Suprapubic skin (tissue), 4 donors: ENCODE results near the gene TENT4B. TPM values are rescaled to one million over a fixed set of nuclear protein-coding genes. Genes with fewer than 3 reads are reported as not detected.

Experiments
- DNase-seq, 2 donors: peaks; one replicate each; pipeline ENCODE4 v3.0.0-alpha.2; 2019; ENCODE audit warnings: low spot score in 2 of 2
- H3K27ac ChIP-seq: fragments of 200-600 bp; sonication (generic); one replicate; pipeline ENCODE4 v1.5.1; 2019
- H3K27me3 ChIP-seq: fragments of 200-600 bp; sonication (generic); one replicate; pipeline ENCODE4 v1.5.1; 2019
- H3K36me3 ChIP-seq: fragments of 200-600 bp; sonication (generic); one replicate; pipeline ENCODE4 v1.5.1; 2019
- H3K4me1 ChIP-seq: fragments of 200-600 bp; sonication (generic); one replicate; pipeline ENCODE4 v1.5.1; 2019
- H3K4me3 ChIP-seq: fragments of 200-600 bp; sonication (generic); one replicate; pipeline ENCODE4 v1.5.1; 2019; ENCODE audit warnings: mild to moderate bottlenecking
- H3K9me3 ChIP-seq: fragments of 200-600 bp; sonication (generic); one replicate; pipeline ENCODE4 v1.5.1; 2019
- EP300 ChIP-seq: sonication (generic); formaldehyde crosslinking; IDR thresholded peaks from one replicate; pipeline ENCODE4 v1.6.1; 2017; ENCODE audit warnings: antibody characterized with exemption
- POLR2A ChIP-seq, 2 donors: fragments of 450-650 bp; IDR thresholded peaks; one replicate each; pipeline ENCODE4 v1.6.1; 2017; ENCODE audit warnings: antibody characterized with exemption in 2 of 2, mild to moderate bottlenecking in 2 of 2, moderate library complexity in 2 of 2
- POLR2AphosphoS5 ChIP-seq, 3 donors: sonication (generic); formaldehyde crosslinking; IDR thresholded peaks; one replicate each; pipeline ENCODE4 v1.6.1; 2017; ENCODE audit warnings: antibody characterized with exemption in 3 of 3
- WGBS: methylation state at CpG from one replicate; pipeline ENCODE4 v1.1.5; 2018; 5-methylcytosine and 5-hydroxymethylcytosine counted together
- total RNA-seq, 4 donors: library from RNA; depleted of rRNA; stranded (reverse); fragments of >200 nt; gene quantifications; one replicate each; pipeline ENCODE4 v1.1.0, GENCODE V29; 2016
- TF ChIP-seq, protein P1 (sequence below), 2 donors: fragments of 200-600 bp in 1 of 2; fragments of 450-650 bp in 1 of 2; sonication (generic) in 1 of 2; IDR thresholded peaks; one replicate each; pipeline ENCODE4 v1.5.1; 2016 to 2019; ENCODE audit warnings: antibody characterized with exemption in 2 of 2, mild to moderate bottlenecking in 1 of 2, moderate library complexity in 1 of 2

TENT4B gene
- total RNA-seq, 4 donors from 2014 or later: 10.8 to 15.7 (median 12.9) TPM

DNA sequence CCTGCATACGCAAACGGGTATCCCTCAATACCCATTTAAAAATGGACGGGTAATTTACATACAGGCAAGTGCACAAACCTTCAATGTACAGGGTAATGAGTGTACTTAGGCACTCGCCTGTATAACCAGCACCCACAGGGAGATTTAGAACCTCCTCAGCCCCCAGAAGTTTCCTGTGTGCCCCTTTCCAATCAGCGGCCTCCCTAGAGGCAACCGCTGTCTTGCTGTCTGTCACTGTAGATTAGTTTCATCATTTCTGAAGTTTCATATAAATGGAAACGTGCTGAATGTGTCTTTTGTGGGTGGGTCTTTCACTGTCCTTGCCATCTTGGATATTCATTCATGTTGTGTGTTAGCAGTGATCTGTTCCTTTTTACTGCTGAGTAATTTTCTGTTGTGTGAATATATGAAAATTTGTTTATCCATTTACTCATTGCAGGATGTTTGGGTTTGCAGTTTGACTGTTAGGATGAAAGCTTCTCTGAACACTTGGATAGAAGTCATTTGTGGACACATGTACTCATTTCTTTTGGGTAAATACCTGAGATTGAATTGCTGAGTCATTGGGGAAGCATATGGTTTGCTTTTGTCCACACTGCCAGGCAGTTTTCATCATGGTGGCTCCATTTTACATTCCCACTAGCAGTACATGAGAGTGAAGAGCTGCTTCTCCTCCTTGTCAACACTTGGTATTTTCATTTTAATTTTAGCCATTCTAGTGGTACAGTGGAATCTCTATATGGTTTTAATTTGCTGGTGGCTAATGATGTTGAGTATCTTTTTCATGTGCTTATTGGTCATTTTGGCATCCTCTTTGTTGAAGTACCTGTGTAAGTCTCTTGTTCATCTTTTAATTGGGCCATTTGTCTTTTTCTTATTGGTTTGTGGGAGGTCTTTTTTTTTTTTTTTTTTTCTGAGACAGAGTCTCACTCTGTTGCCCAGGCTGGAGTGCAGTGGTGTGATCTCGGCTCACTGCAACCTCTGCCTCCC, 111.1 kb downstream of the TENT4B start:
- Histone ChIP-seq H3K9me3 (no peaks in the 10 kb centered on the region), H3K4me1 (peaks cover 35% of the 10 kb centered on the region), H3K27me3 (no peaks in the 10 kb centered on the region), H3K36me3 (no peaks in the 10 kb centered on the region), H3K27ac (no peak overlapping the region), H3K4me3 (no peak overlapping the region)
- DNase-seq: no peak
- no peak for TF ChIP-seq POLR2AphosphoS5 (IDR thresholded peaks at IDR 0.05)
- 84% methylated on average over 8 of the region's 8 CpGs for WGBS

DNA sequence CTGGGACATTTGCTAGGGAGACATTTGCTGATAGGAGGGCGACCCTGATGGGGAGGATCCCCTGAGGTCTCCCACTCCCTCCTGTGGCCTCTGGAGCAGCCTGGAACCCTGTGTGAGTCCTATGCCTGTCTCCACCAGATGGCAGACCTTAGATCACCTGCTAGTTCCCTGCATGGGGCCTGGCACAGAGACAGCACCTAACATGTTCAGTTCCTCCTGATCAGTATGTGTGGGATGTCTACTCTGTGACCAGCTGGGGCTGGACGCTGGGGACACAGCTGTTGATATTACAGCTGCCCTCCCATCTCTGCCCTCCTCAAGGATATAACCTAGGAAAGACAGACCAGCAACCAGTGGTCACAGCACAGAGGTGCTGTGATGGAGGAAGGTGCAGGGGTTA, 112.2 kb downstream of the TENT4B start:
- H3K4me1 ChIP-seq: peaks cover 26% of the 10 kb centered on the region

DNA sequence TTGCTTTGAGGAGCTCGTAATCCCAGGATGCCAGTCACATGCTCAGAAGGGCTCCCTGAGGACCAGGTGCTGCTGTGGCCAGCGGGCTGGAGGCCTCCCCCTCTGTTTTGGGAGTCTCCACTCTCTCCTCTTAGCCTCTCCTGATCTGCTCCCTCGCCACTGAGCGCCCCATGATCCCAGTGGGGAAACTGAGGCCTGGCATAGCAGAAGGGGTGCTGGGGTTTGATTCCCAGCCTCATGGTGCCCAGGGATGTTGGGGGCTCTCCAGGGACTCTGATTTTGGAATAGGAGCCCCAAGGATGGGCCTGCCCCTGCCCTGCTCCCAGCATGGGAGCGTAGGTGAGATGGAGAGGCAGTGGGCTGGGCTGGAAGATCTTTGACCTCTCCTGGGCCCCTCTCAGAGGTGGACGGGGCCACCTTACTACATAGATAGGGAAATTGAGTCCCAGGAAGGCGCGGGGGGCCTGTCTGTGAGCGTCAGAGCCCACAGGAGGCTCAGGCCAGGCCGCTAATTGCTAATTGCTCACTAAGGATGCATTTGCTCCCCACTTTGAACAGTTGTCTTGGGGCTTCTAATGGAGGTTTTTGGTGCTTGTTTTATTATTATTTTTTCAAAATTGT, 112.7 kb downstream of the TENT4B start:
- peak overlapping the region; percentile 35 for H3K4me3 ChIP-seq

More for the DNA sequence above, 112.2 kb downstream of the TENT4B start:
- Histone ChIP-seq H3K9me3 (no peaks in the 10 kb centered on the region), H3K36me3 (no peaks in the 10 kb centered on the region), H3K27me3 (no peaks in the 10 kb centered on the region), H3K27ac (no peak overlapping the region), H3K4me3 (no peak overlapping the region)
- WGBS: 60% methylated on average over 2 of the region's 2 CpGs
- peak in 1 of 2 donors; percentile 53 for DNase-seq
- TF ChIP-seq POLR2AphosphoS5 (IDR thresholded peaks at IDR 0.05): no peak
- TF ChIP-seq, protein P1, sequence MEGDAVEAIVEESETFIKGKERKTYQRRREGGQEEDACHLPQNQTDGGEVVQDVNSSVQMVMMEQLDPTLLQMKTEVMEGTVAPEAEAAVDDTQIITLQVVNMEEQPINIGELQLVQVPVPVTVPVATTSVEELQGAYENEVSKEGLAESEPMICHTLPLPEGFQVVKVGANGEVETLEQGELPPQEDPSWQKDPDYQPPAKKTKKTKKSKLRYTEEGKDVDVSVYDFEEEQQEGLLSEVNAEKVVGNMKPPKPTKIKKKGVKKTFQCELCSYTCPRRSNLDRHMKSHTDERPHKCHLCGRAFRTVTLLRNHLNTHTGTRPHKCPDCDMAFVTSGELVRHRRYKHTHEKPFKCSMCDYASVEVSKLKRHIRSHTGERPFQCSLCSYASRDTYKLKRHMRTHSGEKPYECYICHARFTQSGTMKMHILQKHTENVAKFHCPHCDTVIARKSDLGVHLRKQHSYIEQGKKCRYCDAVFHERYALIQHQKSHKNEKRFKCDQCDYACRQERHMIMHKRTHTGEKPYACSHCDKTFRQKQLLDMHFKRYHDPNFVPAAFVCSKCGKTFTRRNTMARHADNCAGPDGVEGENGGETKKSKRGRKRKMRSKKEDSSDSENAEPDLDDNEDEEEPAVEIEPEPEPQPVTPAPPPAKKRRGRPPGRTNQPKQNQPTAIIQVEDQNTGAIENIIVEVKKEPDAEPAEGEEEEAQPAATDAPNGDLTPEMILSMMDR (IDR thresholded peaks at IDR 0.05): no peak
- TF ChIP-seq POLR2A (IDR thresholded peaks at IDR 0.05): no peak
- TF ChIP-seq EP300: no peak

GRCh38 chr16:50266337-50267091, 113.4 kb downstream of the TENT4B start, which contains the start of gene ADCY7:
TSS of gene ADCY7 (plus strand) at chr16:50266551. CDS start at chr16:50288180, 21,629 bp downstream.
- Histone ChIP-seq H3K4me3 (peak within 1 kb of the TSS; percentile 35), H3K4me1 (peaks cover 23% of the 10 kb centered on the region), H3K36me3 (no peaks in the 10 kb centered on the region), H3K27me3 (no peaks in the 10 kb centered on the region), H3K9me3 (no peaks in the 10 kb centered on the region), H3K27ac (peak within 1 kb of the TSS; percentile 49)
- TF ChIP-seq POLR2AphosphoS5 (IDR thresholded peaks at IDR 0.05) (no peak), POLR2A (IDR thresholded peaks at IDR 0.05) (peak in 1 of 2 donors; percentile 5)
- TF ChIP-seq, protein P1 (IDR thresholded peaks at IDR 0.05): no peak
- peak in 1 of 2 donors; percentile 82 for DNase-seq
- WGBS: 17% methylated on average over 18 of the region's 25 CpGs

More for the DNA sequence above, 112.7 kb downstream of the TENT4B start:
- DNase-seq: peak in 1 of 2 donors; percentile 59
- Histone ChIP-seq H3K27ac (peak overlapping the region; percentile 49), H3K27me3 (no peaks in the 10 kb centered on the region), H3K4me1 (peaks cover 26% of the 10 kb centered on the region), H3K9me3 (no peaks in the 10 kb centered on the region), H3K36me3 (no peaks in the 10 kb centered on the region)
- 81% methylated on average over 10 of the region's 10 CpGs for WGBS
- TF ChIP-seq, protein P1 (IDR thresholded peaks at IDR 0.05): no peak

GRCh38 chr16:50267151-50267631, 114.1 kb downstream of the TENT4B start:
- DNase-seq: no peak
- H3K9me3 ChIP-seq: no peaks in the 10 kb centered on the region
- TF ChIP-seq POLR2A (IDR thresholded peaks at IDR 0.05): no peak
- TF ChIP-seq, protein P1 (IDR thresholded peaks at IDR 0.05): no peak
- no peak for TF ChIP-seq POLR2AphosphoS5 (IDR thresholded peaks at IDR 0.05)
- TF ChIP-seq EP300: no peak
- peaks cover 19% of the 10 kb centered on the region for H3K4me1 ChIP-seq
- H3K4me3 ChIP-seq: peak overlapping the region; percentile 35
- WGBS: 76% methylated on average over 8 of the region's 8 CpGs
- no peaks in the 10 kb centered on the region for H3K36me3 ChIP-seq
- peak overlapping the region; percentile 45 for H3K27ac ChIP-seq
- no peaks in the 10 kb centered on the region for H3K27me3 ChIP-seq
